SKM-1 treated with dmso at 0.1 percent for 144 hours (cell line): ENCODE measurements around the gene GRK5.
"Not testable (repeated sequence)": the region's sequence is repeated elsewhere in the genome, so short reads cannot be mapped to it uniquely, and the experiment has no call there.

Experiments used
- DNase-seq: peaks from one replicate; lab custom pipeline; 2025; ENCODE audit not compliant: unreplicated experiment; lab: John Stamatoyannopoulos, UW

The GRK5 gene

DNA sequence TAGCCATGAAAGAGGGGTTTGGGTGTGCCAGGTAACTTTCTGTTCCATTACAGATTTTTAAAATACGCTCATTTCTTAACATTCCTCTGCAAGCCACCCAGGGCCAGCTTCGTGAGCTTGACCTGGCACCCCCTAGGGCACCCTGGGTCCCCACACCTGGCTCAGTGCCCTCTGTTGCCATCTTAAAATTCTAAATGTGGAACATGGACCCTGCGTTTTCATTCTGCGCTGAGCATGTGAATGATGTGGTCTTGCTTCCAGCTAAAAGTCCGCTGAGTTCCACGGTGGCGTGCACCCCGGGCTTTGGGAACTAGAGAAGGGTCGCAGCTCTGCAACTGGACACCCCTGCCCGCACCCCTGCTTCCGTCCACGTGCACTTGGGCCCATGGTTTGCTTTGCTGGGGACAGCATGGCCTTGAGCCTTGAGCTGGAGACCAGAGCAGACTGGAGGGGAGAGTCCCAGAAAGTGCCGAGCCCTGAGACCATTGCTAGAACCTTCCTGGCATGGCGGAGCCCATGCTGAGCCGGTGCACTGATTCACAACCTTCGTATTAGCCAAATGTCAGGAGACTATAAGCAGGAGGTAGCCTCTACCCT, 244.0 kb downstream of the GRK5 start:
- DNase-seq: no peak

DNA sequence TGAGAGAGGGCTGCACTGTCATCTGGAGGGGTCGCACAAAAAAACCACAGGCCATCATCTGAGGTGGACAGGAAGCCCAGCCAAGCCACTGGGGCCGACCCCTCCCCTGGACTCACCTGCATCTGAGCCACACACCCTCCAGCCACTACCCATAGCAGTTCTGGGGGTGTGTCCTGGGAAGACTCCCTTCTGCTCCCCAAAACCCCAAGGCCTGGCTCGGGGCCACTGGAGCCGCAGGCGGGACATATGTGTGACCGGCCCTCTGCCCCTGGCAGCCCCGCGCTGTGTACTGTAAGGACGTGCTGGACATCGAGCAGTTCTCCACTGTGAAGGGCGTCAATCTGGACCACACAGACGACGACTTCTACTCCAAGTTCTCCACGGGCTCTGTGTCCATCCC, 245.0 kb downstream of the GRK5 start:
- no peak for DNase-seq

DNA sequence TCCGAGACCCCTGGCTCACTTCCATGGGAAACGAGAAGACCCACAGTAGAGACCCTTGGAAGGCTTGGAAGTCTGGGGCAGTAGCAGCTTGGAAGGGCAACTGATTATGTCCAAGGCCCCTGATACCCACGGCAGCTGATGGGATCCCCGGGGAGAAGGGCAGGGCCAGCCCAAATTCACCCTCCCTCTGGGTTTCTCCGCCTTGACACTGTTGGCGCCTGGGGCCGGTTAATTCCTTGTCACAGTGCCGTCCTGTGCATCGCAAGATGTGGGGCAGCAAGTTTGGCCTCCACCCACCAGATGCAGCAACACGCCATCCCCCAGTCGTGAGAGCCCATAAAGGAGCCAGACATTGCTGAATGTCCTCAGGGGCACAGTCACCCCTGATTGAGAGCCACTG, 245.9 kb downstream of the GRK5 start:
- no peak for DNase-seq

DNA sequence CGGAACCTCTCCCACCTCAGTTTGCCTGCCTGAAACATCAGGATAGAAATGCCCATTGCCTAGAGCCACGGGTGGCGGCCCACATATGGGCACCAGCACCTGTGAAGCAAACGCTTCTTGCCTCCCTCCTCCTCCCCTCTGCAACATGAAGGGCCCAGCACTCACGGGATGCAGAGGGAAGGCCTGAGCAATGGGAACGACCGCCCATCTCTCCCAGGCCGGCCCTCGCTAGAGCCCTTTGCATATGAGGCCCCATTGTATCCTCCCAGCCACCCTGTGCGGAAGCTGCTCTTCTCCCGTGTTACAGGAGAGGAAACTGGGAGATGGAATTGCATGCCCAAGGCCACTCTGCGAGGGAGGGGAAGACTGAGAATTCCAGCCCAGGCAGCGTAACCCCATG, 246.9 kb downstream of the GRK5 start:
- DNase-seq: no peak

DNA sequence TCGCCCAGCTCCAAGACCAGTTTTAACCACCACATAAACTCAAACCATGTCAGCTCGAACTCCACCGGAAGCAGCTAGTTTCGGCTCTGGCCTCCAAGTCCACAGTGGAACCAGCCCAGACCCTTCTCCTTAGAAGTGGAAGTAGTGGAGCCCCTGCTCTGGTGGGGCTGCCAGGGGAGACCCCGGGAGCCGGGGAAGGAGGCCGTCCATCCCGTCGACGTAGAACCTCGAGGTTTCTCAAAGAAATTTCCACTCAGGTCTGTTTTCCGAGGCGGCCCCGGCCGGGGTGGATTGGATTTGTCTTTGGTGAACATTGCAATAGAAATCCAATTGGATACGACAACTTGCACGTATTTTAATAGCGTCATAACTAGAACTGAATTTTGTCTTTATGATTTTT, 247.6 kb downstream of the GRK5 start:
- no peak for DNase-seq

DNA sequence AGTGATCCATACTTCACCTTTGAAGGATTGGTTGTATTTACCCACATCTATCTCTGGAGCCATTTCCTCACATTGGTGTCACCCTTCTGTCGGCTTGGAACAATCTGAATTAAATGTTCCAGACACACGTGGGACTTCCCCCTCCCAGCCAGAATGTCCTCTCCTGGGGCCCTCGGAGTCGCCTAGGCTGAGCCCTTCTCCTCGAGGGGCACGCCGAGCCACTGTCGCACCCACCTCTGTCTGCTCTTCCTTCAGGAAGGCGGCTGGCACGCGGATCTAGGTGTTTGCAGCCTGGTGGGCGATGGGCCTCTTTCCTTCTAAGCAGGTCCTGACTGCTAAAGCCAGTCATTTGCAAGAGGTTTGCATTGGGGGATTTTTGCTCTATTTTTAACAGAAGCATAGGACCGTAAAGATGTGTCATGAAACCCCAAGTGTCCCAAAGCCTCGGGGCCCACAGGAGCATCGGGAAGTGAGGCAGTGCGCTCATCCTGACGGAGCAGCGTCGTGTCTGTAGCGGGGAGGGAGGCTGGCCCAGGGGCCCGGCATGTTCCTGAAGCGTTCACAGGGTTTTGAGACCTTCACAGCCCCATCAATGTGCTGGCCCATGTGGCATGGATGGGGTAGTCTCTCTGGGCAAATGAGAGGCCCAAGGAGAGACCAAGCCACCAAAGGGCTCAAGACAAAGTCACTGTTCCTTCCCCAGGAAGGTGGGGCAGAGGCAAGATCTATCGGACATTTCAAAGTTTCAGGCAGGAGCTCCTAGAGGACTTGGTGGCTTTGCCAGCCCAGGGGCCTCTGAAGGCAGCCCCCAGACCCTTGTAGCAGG, 248.5 kb downstream of the GRK5 start:
- no peak for DNase-seq

DNA sequence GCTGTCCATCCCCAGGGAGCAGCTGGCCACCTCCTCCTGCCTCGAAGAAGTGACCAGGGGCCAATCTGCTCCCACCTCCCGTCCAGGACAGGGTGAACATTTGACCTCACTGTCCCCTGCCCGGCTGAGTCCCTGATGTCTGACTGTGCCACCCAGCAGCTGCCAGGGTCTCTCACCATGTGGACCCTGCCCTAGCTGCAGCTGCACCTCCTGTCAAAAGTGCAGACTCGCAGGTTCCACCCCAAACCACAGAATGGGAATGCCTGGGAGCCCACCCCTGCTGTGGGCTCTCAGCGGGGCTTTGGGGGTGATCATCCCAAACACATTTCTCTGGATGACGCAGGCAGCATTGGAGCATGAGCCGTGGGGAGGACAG, 249.1 kb downstream of the GRK5 start:
- DNase-seq: no peak

DNA sequence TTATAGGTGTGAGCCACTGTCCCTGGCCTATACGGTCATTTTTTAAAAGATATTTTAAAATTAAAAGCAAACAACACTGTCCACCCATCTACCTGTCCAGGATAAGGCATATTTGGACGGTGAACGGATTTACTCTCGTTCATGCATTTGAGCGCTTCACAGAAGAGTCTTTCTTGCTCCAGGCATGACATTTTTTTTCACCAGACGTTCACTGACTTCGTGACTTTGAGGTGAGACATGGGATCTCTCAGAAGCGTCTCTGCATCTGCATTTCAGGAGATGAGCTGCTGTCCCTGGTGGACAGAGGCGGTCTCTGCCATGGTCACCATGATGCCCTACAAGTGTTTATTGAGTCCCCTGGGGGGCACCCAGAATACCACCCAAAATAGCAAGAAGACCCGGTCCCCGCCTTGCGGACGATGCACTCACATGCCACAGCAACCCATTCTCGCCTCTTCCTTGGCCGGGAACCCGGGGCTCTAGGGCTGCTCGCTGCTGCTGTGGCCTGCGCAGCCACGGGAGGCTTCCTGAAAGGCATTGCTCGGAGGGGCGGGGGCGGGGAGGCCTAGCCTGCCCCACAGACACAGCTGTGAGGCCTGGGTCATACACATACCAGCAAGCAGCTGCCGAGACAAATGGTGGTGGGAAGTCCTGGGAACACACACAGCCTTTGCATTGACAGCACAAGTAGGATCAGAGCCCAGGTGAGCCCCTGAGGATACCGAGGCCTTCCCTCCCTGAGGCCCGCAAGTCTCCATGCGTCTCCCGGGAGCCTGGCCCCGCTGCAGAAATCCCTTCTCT, 250.8 kb downstream of the GRK5 start:
- no peak for DNase-seq

DNA sequence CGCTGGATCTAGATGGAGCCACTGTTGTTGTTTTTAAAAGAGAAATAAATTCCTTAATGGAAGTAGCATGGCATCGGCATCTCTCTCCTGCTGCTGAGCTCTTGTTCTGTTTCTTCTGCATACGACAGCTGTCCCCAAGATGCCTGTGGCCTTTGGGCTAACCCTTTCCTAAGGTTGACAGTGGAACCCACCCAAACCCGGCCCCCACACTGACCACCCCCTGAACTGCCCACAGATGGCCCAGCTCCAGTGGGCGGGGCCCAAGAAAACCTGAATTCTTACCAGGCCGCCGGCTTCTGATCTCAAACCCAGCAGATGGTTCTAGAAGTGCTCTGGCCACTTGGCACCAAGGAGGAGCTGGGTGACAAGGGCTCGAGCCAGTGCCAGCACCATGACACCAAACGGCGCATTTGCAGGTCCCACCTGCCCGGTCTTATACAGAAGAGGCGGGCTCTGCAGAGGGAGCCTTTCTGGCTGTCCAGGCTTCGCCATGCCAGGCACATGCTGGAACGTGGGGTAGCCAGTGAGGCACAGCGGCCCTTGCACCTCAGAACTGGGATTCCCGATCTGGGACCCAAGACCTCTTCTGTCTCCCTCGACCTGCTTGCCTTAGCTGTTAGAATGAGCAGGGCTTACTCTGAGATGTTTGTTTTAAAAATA, 252.4 kb downstream of the GRK5 start:
- no peak for DNase-seq

DNA sequence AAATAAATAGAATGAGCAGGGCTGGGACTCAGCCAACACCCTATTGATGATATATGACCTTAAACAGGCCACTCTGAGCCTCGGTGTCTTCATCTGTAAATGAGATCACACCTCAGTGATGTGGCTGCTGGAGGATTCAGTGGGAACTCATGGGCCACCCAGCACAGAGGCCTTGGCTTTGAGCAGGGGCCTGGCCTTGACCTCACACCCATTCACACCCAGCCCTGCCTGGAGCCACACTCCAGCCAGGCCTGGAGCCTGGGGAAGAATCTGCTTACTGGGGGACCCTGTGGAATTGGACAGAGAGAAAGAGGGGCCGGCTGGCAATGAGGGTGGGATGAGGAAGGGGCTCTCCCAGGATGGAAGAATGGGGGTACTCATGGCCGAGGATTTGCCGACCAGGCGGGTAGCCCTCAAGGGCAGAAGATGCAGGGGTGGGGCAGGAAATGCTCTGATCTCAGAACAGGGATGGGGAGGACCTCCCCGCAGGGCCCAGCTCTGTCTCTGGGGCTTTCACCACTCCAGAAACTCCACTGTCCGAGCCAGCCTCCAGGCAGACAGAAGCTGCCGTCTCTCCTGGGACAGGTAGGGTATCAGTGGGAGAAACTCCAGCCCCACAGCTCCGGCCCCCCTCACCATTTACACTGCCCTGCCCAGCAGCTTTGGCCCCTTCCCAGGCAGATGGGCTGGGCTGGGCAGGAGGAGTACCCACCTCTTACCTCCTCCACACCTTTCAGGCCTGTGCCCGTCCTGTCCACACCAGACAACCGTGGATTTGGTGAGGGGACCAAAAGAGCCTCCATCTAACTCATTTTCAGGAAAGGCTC, 253.2 kb downstream of the GRK5 start:
- DNase-seq: no peak

DNA sequence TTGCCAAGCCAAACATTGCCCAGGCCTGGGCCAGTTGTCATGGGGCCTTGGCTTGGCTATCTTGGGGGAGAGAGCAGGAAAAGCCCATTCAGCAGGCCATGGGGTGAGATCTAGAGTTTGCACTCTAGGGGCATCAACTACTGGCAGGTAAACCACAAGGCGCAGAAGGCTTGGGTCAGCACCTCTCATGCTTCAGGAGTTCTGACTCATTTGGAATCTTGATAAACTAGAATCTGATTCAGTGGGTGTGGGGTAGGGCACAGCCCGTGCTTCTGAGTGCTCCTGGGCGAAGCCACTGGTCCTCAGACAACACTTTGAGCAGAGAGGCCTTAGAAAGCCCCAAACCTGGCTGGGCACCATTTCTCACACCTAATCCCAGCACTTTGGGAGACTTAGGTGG, 254.0 kb downstream of the GRK5 start:
- no peak for DNase-seq

DNA sequence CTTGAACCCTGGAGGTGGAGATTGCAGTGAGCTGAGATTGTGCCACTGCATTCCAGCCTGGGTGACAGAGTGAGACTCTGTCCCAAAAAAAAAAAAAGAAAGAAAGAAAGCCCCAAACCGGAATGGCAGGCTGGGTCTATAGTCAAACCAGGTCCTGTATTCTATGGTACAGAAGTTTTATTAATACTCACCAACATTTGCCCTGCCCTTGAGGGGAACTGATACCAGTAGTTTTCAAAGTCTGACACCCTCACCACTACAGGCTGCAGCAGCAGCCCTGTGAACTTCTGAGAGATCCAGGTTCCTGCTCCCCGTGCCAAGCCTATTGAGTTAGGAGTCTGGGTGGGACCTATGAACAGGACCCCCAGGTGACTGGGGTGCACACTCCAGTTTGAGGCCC, 254.6 kb downstream of the GRK5 start:
- no peak for DNase-seq

DNA sequence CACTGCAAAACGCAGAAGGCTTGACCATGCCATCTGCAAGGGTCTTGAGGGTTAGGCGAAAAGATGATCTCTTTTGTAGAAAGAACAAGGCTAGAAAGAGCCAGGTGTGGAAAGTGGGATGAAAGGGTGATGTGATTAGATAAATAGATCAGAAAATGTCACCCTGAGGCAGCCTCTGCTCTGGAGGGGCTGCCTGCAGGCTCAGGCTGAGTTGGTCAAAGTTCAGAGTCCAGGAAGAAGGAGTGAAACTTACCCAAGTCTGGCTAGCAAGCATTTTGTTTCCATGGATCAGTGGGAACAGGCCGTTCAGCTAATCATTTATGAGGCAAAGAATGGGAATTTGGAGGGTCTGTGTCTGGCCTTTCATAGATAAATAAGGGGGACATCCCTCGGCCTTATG, 255.4 kb downstream of the GRK5 start:
- no peak for DNase-seq

DNA sequence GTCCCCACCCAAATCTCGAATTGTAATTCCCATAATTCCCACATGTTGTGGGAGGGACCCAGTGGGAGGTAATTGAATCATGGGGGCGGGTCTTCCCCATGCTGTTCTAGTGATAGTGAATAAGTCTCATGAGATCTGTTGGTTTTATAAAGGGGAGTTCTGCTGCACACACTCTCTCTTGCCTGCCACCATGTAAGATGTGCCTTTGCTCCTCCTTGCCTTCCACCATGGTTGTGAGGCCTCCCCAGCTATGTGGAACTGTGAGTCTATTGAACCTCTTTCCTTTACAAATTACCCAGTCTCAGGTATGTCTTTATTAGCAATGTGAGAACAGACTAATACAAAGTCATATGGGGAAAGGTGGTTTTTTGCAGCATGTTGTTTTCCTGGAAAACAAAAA, 255.8 kb downstream of the GRK5 start:
- not testable (repeated sequence) for DNase-seq

DNA sequence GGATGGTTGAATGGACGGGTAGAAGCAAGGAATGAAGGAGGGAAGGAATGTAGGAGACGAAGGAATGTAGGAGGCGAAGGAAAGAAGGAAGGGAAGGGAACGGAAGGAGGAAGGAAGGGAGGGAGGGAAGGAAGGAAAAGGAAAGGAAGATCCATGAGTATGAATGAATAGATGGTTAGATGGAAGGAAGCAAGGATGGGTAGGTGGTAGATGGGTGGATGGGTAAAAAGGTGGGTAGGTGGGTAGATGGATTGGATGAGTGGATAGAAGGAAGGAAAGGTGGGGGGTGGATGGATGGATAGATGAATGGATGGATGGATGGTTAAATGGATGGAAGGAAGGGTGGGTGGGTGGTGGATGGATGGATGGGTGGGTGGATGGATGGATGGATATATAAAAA, 257.7 kb downstream of the GRK5 start:
- no peak for DNase-seq

DNA sequence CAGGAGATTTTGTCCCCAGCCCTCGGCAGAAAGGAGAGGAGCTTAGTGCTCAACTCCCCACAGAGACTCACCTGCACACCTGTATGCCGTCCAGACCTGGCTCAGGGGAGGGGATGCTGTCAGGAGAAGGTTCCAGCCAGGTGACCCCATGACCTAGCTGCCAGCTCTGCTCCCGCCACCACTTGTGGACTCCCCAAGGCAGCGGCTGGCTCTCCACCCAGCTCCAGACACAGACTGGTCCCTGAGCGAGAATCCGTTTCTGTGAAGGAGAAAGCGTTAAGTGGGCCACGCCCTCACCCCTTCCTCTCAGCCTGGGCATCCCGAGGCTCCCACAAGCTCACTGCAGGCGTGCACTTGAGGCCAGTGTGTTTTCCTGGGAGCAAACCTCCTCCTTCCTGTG, 258.7 kb downstream of the GRK5 start:
- DNase-seq: no peak

DNA sequence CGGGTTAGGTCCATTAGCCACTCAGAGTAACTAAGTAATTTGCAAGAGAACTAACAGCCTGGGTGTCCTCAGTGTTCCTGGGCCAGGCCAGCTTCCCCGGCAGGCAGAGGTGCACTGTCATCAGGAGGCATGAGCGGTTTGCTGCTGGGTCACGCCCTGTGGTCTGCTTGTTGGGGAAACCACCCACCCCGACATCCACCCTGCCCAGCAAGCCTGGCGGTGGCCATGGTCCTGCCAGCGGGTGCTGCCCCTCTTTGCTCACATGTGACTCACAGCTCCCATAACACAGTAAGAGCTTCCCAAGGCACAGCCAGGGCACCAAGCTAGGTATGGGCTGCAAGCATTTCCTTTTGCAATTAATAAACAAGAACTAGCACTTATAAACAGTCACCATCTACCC, 259.3 kb downstream of the GRK5 start:
- no peak for DNase-seq

DNA sequence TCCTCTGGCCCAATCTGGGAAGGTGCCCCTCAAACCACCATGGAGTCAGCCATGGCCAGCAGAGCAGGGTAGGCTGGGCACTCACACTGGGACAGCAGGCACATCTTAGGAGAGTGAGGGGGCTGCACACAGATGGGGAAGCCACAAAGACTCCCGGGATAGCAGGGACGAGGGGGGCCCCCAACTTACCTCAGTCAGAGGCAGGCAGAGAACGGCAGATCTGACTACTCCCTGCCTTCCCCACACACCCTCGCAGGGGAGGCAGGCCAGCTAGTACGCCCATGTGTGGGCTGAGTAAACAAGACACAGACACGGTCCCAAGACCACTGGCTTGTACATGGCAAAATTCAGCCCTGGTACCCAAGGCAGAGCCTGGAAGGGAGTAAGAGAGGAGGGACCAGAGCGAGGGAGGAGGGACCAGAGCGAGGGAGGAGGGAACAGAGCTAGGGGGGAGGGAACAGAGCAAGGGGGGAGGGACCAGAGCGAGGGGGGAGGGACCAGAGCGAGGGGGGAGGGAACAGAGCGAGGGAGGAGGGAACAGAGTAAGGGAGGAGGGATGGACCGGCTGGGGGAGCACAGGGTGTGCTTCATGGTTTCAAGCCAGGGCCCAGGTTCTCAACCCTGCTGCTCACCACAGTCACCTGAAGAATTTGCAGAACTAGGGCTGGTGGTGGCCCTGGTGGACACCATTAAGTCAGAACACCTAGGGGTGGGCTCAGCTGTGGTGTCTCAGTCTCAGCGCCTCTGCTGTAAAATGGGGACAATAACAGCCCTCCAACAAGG, 261.4 kb downstream of the GRK5 start:
- no peak for DNase-seq

DNA sequence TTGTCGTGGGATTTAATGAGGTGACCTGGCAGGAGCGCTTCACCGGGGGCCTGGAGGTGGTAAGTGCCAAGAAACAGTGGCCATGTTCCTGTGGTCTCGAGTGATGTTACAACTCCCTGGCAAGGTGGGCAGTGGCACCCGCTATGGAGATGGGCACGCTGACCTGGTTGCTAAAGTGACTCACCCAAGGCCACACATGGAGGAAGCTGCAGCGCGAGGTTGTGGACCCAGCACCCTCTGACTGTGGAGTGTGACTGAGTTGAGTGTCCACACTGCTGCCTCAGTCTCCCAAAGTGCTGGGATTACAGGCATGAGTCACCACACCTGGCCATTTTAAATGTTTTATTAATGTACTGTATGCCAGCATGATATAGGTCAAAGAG, 261.9 kb downstream of the GRK5 start:
- no peak for DNase-seq

DNA sequence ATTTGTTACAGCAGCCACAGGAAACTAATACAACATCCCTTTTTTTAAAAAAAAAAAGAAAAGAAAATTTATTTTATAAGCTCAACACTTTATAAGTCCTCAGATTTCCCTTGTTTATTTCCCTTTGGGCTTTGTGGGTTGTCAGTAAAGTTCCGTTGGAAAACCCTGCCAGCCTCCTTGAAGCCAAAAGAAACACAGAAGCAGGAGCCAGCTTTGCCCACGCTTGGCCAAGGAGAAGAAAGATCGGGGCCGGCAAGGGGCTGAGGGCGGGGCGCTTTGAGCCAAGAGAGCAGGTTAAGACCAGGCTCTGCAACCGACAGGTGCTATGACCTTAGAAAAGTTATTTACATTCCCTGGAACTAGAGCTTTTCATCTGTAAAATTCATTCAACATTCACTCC, 262.5 kb downstream of the GRK5 start:
- no peak for DNase-seq
